Effector CD4-positive, alpha-beta T cell (primary cell): ENCODE data around the gene TFCP2.
A peak's percentile ranks its signal among the peaks of the same experiment; 100 is the strongest.
"Not testable (repeated sequence)": the region's sequence is repeated elsewhere in the genome, so short reads cannot be mapped to it uniquely, and the experiment has no call there.

Experiments
- DNase-seq: peaks from one replicate; pipeline ENCODE4 v3.0.0-alpha.2; 2020

The TFCP2 gene

GRCh38 chr12:51080136-51080535, 92.8 kb downstream of the TFCP2 start:
- no peak for DNase-seq

GRCh38 chr12:51078866-51079265, 94.1 kb downstream of the TFCP2 start:
- not testable (repeated sequence) for DNase-seq

DNA sequence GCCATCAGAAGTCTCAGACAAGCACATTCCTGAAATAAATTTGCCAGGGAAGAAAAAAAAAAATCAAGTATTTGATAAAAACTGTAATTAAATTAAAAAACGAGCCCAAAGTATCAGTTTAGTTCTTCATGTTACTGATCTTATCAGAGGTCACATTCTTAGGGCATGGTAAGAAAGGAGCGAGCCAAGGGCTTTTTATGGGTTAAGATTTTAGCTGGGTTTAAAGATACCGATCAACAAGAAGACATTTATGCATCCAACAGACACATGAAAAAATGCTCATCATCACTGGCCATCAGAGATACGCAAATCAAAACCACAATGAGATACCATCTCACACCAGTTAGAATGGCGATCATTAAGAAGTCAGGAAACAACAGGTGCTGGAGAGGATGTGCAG, 94.6 kb downstream of the TFCP2 start:
- DNase-seq, result not testable (repeated sequence)

GRCh38 chr12:51077930-51078329, 95.0 kb downstream of the TFCP2 start:
- no peak for DNase-seq

DNA sequence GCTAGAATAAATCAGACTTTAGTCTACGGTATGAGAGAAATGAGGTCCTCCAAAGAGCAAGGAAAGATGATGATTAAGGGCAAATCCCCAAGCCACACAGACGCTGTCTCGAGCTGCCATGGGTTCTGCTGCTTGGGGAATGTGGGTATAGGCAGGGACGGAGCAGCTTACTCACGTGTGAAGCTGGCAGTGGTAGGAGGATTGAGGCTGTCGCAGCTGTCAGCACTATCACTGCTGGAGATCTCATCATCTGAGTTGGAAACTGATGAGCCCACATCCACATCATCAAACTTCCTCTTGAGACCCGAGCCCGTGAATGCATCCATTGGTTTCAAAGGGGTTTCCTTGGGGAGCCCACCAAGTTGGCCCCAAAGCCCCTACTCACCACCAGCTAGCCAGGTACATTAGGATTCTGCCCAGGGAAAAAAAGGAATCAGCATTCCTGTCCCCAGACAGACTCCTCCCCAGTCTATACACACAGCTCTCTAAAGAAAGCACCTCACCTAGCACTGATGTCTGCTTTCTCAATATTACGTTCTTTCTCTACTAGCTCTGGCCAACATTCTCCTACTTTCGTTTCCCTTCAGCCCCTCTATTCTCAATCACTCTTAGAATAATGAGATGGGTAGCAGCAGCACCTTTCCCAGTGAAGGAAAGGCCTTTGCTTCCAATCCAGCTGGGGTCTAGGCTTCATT, 96.6 kb downstream of the TFCP2 start:
- no peak for DNase-seq

- no peak for DNase-seq
Measured at GRCh38 chr12:51075390-51075789, 97.5 kb downstream of the TFCP2 start.

DNA sequence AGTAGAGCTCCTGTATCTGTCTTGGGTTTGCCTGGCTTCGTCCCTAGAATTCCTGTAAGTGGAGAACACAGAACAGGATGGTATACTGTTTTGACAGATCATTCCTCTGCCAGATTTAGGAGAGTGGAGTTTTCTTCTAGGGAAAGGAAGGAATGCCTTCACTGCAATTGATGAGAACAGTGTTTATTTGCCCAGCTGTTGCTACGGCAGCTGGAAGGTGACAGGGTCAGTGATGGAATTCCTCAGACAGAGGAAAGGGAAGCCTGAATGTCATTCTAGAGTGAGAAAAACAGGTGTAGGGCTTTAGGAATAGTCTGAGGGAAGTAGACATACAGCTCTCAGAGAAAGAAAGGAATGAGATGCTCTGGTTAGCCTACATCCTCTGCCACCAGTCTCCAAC, 101.3 kb downstream of the TFCP2 start:
- no peak for DNase-seq

DNA sequence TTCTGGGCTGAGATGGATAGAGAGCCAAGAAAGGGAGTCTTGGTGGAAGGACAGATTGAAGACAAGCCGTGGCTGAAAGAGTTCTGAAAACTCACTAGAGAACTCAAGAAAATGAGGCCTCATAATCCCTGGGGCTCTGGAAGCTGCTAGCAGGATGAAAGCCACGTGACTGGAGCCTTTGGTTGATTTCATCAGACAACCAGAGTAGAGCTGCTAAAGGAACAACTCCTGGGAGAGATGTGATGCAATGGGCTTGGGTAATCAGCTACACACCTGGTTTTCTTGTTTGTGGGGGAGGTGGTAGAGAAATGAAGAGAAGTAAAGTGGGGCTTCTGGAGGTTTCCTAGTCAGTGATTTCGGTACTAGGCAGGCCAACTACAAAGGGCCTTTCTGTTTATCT, 102.9 kb downstream of the TFCP2 start:
- DNase-seq, result no peak

DNA sequence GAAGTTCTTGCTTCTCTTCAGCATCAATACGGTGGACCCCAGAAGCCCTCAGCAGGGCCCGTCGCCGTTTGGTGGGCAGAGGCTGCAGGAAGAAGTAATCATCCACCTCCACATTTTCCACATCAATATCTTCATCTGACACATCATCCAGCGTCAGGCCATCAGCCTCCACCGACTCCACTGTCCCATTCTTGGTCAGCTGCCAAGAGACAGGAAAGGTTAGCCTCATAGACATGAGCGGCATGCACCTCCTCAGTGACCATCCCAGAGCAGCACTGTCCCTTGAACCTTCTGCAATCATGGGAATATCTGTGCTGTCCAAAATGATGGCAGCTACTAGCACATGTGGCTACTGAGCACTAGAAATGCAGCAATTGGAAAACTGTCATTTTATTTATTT, 105.2 kb downstream of the TFCP2 start:
- DNase-seq, result no peak

- DNase-seq, result no peak
Measured at GRCh38 chr12:51067229-51067628, 105.7 kb downstream of the TFCP2 start.

GRCh38 chr12:51065530-51065929, 107.4 kb downstream of the TFCP2 start:
- DNase-seq, result no peak

DNA sequence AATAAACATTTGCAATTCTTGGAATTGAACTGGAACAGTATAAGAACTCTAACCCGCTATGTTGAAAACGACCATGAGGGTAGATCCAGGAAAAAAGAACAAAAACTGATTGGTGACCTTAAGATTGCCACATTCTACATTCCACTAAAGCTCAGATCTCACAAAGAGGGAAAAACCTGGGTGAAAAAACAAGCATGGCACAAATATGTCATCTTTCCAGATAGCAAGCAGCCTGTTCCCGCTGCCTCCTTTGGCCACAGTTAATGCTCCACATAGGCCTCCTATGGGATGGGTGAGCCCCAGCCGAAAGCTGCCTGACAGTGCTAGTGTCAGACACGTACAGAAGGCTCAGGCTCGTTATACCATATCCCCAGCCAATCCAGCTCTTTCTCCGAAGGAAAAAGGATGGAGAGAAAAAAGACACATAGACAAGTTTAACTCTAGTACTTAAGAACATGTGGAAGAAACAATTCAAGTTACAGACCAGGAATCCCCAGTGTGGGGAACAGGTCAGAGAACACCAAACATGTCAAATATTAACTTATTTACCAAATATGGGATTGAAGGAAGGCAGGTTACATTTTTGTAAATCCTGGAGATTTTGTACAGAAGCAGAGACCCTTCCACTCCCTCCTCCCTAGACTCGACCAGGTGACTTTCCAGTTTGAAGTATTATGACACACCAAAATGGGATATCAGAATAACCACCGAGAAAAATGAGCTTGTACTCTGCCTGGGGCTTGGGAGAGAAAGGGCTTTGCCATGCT, 110.1 kb downstream of the TFCP2 start:
- DNase-seq, result no peak

- no peak for DNase-seq
Measured at GRCh38 chr12:51059086-51059485, 113.8 kb downstream of the TFCP2 start.

- DNase-seq, result no peak
Measured at GRCh38 chr12:51056242-51056641, 116.7 kb downstream of the TFCP2 start.

DNA sequence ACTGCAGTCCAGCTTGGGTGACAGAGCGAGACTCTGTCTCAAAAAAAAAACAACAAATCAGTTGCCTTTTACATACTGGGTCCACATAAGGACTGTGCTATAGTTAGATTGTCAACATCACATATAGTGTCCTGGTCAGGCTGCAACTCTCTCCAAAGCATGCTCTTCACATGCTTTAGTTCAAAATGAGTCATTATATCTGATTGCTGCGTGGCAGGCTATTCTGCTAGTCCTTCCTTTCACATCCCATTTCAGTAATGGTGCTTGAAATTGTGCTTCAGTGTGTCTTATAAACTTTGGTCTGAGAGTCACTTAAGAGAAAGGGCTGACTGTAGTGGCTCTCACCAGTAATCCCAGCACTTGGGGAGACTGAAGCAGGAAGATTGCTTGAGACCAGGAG, 117.9 kb downstream of the TFCP2 start:
- no peak for DNase-seq

GRCh38 chr12:51051787-51052186, 121.1 kb downstream of the TFCP2 start:
- no peak for DNase-seq

DNA sequence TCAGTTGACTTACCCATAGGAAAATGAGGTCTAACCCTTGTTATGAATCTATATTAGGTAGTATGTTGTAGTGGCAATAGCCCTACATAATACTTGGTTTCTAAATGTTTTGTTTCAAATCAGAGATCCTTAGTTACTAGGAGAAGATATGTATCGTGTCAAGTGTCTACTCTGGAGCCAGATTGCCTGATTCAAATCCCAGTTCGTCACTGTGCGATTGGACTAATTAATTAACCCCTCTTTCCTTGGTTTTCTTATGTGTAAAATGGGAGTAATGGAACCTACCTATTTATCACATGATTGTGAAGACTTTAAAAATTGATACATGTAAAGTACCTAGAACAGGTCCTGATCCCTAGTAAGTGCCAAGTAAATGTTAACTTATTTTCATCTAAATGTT, 123.4 kb downstream of the TFCP2 start:
- no peak for DNase-seq

DNA sequence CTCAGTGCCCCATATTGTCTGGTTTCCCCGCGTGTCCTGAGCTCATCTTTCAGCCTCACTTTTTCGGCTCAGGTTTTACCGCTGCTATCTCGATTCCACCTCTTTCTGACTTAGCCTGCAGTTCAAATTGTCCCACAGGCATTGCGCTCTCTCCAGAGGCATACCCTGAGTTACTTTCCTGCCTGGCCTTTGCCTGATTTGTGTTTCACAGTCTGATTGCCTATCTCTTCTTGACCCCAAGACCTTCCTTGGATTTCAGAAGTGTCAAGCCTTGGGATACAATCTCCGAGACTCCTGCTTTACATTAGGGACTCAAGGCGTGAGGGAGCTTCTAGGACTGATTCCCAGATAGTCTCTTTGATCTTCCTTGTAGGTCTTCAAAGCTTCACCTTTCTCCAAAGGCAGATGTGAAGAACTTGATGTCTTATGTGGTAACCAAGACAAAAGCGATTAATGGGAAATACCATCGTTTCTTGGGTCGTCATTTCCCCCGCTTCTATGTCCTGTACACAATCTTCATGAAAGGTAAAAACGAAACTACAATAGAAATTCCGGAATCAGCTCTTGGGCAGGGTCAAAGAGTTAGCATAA, 124.2 kb downstream of the TFCP2 start:
- DNase-seq, result no peak

- peak; percentile 87 for DNase-seq
Measured at GRCh38 chr12:51047655-51048540, 125.0 kb downstream of the TFCP2 start, which contains the start of gene LETMD1. Gene LETMD1, plus strand, starts transcription at chr12:51048327. Its CDS starts 30 bp downstream, at chr12:51048357.
